ENCODE results near the gene TOGARAM1. TPM values are rescaled to one million over a fixed set of nuclear protein-coding genes. Genes with fewer than 3 reads are reported as not detected.
A peak's percentile ranks its signal among the peaks of the same experiment; 100 is the strongest.
"Not testable (repeated sequence)": the region's sequence is repeated elsewhere in the genome, so short reads cannot be mapped to it uniquely, and the experiment has no call there.

Gene TOGARAM1
- total RNA-seq, 1 donor from 2014 or later, result 33.5 TPM

DNA sequence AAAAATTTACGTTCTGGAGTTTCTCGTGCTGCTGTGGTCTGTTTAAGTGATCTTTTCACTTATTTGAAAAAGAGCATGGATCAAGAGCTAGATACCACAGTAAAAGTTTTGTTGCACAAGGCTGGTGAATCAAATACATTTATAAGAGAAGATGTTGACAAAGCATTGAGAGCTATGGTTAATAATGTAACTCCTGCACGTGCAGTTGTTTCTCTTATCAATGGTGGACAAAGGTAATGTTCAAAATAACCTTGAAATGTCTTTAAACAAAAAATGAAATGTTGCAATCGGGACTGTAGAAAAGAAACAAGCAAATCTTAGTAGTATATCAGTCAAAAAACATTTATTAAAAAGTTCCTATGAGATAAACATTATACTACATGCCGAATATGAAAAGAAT is 82.6 kb downstream of the TOGARAM1 start:
- no peak for DNase-seq (ENCODE audit: low spot score)

DNA sequence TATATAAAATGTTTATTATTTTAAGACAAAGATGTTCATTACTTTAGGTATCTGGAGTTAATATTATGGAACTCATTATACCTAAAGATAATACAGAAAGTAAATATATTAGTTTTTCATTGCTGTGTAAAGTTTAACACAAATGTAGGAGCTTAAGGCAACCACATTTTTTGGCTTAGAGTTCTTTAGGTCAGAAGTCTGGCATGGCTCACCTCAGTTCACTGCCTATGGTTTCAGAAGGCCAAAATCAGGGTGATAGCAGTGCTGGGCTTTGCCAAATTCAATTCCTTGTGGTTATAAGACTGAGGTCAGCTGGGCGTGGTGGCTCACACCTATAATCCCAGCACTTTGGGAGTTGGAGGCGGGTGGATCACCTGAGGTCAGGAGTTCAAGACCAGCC is 86.4 kb downstream of the TOGARAM1 start:
- no peak for DNase-seq (ENCODE audit: low spot score)

DNA sequence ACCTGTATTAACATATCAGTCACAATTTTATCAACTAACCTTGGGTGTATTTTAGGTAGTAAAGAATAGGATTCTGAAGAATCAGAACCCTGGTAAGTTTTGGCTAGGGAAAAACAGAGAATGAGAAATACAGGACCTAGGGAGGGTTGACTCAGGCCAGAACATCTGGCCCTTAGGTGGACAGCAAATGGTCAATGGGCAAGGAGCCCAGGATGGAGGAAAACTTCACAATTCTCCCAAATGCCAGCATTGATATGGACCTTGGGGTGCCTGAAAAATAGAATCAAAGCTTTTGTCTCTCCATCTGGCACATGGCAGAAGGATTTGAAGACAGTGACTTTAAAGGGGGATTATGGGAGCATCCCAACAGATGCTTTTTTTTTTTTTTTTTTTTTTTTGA is 89.2 kb downstream of the TOGARAM1 start:
- DNase-seq (ENCODE audit: low spot score), result no peak

DNA sequence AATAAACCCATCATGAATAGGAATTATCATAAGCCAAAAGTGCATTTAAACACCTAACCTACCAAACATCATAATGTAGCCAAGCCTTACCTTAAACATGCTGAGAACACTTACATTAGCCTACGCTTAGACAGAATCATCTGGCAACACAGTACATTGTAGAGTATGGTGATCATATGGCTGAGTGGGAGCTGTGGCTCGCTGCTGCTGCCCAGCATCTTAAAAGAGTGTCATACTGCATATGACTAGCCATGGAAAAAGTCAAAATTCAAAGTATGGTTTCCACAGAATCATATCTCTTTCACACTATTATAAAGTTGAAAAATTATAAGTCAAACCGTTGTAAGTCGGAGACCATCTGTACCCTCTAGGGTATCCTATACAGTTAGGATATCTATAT is 89.9 kb downstream of the TOGARAM1 start:
- DNase-seq (ENCODE audit: low spot score), result no peak

DNA sequence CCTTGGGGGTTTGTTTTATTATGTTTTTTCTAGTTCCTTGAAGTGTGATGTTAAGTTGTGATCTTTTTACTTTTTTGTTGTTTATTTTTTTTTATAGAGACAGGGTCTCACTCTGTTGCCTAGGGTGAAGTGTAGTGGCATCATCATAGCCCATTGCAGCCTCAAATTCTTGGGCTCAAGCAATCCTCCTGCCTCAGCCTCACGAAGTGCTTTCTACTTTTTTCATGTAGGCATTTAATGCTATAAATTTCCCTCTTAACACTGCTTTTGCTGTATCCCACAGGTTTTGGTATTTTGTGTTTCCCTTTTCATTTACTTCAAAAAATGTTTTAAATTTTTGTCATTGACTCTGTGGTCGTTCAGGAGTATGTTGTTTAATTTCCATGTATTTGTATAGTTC is 95.4 kb downstream of the TOGARAM1 start:
- DNase-seq (ENCODE audit: low spot score), result no peak

DNA sequence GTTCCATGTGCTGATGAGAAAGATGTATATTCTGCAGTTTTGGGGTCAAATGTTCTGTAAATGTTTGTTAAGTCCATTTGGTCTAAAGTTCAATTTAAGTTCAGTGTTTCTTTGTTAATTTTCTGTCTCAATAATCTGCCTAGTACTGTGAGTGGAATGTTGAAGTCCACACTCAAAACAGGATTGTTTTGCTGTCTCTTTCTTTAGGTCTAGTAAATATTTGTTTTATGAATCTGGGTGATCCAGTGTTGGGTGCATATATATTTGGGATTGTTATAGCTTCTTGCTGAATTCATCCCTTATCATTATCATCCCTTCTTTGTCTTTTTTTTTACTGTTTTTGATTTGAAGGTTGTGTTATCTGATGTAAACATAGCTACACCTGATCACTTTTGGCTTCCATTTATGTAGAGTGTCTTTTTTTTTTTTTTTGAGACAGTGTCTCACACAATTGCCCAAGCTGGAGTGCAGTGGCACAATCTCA is 95.9 kb downstream of the TOGARAM1 start:
- no peak for DNase-seq (ENCODE audit: low spot score)

DNA sequence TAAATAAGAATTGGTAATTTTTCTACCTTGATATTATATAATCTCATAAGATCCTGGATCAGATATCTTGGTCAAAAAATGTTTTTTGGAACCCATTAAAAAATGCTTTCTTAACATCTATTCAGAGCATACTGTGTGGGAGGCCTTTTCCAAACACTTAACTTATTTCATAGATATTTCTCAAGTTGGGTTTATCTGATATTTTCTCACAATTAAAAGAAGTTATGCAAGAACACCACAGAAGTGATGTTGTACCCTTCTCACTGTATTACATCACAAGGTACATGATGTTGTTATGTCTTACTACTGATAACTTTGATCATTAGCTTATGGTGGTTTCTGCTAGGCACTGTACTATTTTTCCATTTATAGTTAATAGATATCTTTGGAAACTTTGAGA is 98.6 kb downstream of the TOGARAM1 start:
- DNase-seq (ENCODE audit: low spot score), result no peak

DNA sequence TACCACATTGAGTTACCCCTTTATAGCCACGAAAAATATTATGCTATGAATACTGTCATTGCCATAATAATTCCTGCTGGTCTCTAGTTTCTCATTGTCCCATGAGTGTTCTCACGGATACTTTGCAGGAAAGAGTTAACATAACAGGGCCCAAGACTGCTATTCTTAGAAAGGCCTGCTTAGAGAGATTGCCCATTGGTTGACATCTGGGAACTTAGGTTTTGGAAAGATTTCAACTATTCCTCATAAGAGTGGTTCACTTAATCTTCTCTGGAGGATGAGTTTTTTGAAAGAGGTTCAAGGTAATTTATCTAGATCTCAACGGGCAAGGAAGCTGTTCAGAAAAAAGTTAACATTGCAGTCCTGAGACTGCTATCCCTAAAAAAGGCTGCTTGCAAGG is 103.5 kb downstream of the TOGARAM1 start:
- DNase-seq (ENCODE audit: low spot score), result no peak

DNA sequence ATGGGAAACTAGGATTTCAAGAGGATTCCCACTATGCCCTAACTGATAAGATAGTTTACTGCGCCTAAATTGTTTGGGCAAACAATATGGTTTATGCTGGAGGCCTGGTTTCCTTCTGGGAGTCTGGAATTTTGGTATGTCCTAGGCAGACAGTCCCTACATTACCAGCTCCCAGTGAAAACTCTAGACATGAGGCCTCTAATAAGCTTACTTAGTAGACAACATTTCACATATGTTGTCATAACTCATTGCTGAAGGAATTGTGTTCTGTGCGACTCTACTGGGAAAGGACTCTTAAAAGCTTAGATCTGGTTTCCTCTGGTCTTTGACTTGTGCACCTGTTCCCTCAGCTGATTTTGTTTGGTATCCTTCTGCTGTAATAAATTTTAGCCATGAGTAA is 104.0 kb downstream of the TOGARAM1 start:
- no peak for DNase-seq (ENCODE audit: low spot score)

DNA sequence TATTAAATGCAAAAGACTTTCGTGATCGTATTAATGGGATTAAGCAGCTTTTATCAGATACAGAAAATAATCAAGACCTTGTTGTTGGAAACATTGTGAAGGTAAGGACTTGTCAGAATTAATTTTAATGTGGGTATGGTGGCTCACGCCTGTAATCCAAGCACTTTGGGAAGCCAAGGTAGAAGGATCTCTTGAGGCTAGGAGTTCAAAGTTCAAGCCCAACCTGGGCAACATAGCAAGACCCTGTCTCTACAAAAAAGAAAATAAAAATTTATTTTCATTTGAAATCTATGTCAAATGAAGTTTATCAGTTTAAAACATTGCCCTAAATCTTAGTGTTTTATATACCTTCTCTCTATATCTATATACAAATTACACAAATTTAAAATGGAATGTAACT is 104.7 kb downstream of the TOGARAM1 start:
- no peak for DNase-seq (ENCODE audit: low spot score)

DNA sequence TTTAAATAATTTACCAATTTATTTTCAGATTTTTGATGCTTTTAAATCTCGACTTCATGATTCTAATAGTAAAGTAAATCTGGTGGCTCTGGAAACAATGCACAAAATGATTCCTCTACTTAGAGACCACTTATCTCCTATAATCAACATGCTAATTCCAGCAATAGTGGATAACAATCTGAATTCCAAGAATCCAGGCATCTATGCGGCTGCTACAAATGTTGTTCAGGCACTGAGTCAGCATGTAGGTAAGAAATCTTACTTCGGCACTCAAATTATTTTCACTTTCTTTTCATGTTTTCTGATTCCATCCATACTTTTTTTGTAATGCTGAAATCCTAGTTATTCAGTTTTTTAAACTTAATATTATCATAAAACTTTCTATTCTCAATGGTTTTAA is 106.4 kb downstream of the TOGARAM1 start:
- DNase-seq (ENCODE audit: low spot score), result no peak

DNA sequence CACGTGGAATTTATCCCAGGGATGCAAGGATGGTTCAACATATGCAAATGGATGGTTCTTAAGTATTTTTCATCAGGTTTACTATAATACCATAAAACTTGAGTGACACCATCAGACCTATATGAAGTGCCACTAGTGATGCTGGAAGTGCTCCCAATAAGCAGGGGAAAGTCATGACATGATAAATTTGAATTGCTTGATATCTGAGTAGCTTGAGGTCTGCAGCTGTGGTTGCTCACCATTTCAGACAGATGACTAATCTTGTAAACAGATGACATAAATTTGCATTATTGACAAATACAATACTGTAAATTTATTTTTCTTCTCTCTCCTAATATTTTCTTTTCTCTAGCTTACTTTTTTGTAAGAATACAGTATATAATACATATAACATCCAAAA is 108.2 kb downstream of the TOGARAM1 start:
- DNase-seq (ENCODE audit: low spot score), result no peak

DNA sequence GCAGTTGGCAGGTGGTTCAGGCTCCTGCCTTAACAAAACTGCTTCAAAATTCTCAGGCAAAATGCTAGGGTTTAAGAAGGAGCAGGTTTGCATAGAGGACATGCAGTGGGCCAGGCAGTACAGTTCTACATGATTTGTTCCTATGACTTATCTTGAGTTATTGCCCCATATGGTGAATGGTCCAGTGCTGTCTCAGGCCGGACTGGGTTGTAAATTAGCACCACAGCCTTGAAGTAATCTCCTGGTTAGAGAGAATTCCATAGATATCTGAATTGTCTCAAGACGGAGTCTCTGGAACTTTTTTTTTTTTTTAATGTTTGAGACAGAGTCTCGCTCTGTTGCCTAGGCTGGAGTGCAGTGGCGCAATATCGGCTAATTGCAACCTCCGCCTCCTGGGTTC is 110.1 kb downstream of the TOGARAM1 start:
- DNase-seq (ENCODE audit: low spot score), result no peak

DNA sequence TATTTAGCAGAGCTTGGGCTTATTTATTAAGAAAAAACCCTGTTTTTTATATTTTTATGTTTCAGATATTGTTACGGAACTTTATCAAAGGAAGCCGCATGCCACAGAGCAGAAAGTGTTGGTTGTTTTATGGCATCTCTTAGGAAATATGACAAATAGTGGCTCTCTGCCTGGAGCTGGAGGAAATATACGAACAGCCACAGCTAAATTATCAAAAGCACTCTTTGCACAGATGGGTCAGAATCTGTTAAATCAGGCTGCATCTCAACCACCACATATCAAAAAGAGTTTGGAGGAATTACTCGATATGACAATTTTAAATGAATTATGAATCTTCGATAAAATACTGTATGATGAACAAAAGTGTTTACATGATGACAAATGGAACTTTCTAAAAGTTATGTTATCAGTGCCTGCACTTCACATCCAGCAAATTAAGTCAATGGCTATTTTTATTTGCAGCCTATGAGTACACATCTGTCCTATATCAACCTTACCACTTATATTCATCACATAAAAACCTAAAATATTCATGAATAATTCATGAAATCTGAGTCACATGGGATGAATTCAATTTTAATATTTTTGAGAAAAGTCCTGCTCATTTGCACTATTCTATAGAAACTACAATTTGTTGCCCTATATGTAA is 111.4 kb downstream of the TOGARAM1 start:
- no peak for DNase-seq (ENCODE audit: low spot score)

DNA sequence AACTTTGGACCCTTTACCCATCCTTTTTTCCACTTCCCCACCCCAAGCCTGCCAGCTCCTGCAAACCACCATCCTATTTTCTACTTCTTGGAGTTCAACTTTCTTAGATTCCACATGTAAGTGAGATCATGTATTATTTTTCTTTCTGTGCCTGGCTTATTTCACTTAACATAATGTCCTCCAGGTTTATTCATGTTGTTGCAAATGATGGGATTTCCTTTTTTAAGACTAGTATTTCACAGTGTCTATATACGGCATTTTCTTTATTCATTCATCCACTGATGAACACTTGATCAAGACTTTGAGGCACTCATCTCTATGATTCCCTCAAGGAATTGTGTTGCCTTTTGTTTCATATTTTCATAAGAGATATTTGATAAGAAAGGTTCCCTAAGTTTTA is 116.3 kb downstream of the TOGARAM1 start:
- DNase-seq (ENCODE audit: low spot score), result no peak

DNA sequence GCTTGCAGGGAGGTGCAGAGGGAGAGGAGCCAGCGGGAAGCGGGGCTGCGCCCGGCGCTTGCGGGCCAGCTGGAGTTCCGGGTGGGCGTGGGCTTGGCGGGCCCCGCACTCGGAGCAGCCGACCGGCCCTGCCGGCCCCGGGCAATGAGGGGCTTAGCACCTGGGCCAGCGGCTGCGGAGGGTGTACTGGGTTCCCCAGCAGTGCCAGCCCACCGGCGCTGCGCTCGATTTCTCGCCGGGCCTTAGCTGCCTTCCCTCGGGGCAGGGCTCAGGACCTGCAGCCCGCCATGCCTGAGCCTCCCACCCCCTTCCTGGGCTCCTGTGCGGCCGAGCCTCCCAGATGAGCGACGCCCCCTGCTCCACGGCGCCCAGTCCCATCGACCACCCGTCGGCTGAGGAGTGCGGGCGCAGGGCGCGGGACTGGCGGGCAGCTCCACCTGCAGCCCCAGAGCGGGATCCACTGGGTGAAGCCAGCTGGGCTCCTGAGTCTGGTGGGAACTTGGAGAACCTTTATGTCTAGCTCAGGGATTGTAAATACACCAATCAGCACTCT is 118.5 kb downstream of the TOGARAM1 start:
- DNase-seq (ENCODE audit: low spot score), result not testable (repeated sequence)

DNA sequence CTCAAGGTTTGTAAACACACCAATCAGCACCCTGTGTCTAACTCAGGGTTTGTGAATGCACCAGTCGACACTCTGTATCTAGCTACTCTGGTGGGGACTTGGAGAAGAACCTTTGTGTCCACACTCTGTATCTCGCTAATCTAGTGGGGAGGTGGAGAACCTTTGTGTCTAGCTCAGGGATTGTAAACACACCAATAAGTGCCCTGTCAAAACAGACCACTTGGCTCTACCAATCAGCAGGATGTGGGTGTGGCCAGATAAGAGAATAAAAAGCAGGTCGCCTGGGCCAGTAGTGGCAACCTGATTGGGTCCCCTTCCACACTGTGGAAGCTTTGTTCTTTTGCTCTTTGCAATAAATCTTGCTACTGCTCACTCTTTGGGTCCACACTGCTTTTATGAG is 119.1 kb downstream of the TOGARAM1 start:
- not testable (repeated sequence) for DNase-seq (ENCODE audit: low spot score)

DNA sequence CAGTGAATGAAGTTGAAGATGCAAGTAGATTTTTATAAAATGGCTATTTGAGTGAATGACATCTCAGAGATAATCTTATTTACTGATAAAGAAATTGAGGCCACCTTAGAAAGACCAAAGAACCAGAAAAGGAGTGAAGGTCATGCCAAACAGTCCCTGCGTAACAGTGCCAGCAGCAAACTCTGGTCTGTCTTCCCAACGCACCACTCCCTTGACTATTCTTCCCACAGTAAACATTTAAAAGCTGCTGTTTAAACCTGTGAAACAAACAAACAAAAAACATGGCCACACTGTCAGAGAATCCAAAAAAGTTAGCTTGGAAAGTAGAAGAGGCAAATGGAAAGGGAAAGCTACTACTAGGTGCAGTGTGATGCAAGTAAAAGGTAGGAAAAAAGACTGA is 120.4 kb downstream of the TOGARAM1 start:
- no peak for DNase-seq (ENCODE audit: low spot score)

DNA sequence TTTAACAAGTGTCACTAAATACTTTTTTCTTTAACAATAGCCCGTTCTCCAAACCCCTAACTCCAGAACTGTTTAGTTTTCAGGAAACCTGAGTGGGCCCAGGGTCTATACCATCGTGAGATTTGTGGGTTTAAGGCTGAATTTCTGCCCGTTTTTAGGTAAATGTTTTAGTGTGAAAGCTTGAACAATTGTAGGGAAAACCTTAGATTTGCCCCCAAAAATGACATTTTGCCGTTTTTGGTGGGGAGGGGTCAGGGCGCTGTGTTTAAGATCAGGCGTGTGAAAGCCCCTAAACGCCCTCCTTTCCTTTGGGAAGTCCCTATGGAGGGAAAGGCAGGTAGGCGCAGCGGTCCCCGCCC is 121.6 kb downstream of the TOGARAM1 start:
- no peak for DNase-seq (ENCODE audit: low spot score)

DNA sequence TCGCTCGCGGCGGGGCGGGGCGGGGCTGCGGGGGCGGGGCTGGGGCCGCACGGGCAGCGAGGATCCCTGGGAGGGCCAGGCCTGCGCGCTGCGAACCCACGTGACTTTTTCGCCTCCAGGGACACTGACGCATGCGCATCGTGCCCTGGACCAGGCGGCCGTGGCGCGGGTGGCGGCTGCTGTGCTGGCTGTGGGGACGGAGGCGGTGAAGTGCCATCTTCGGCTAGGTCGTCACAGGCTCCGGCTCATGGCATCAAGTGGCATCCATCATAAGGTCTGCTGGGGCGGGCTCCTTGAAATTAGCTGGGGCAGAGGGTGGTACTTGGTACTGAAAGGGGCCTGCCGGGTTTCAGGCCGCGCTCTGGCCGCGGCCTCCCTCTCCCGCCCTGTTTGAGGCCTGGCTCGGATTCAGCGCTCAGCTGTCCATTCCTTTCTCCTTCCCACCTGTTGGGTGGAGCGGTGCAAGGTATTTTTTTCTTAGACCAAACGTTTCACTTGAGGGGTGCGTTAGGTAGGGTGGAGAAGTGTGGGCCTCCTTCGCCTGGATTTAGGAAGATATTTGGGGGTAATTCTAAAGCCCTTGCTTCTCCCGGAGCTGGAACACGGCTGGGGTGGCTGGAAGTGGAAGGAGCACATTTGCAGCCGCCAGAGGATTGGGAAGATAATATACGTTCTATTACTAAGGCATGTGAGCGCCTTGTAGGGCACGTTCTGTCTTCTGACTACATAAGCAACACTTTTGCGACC is 122.2 kb downstream of the TOGARAM1 start, which contains the start of gene PRPF39:
PRPF39 (plus strand) TSS at position 141 of the 747 bp plus-strand sequence. CDS start 11,124 bp downstream, outside the sequence.
- DNase-seq (ENCODE audit: low spot score), result peak; percentile 96

DNA sequence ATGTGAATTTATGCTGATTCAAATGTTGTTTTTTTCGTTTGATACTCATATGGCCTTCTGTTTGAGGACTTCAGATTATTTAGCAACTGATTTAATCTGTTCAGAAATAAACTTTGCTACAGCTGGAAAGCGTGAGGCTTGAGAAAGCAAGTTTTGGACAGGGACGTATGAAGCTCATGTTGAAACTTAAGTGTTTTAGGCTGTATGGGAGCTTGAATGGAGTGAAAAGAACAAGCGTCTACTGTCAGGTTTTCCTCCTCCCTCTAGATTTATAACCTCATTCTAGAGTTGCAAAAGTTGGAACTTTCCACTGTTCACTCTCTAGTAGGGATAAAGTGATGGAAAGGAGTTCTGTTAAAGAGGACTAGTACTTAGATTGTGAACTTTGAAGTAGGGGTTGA is 123.0 kb downstream of the TOGARAM1 start:
- DNase-seq (ENCODE audit: low spot score), result no peak

DNA sequence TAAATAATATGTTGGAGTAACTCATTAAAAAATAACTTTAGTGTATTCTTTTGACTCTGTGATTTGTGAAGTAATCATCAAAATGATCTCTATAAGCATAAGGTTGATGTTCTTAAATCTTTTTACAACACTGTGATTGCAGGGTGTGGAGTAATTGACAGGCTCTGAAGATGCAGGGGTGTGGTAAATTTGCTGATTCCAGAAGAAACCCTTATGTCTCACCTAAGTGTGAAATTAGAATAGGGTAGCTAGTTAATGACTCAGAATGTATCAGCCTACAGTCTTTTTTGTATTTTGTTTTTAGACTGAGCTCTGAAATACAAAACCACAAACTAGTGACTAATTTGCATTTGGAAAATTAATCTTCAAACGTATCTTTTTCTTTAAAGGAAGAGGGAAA is 127.8 kb downstream of the TOGARAM1 start:
- DNase-seq (ENCODE audit: low spot score), result no peak

DNA sequence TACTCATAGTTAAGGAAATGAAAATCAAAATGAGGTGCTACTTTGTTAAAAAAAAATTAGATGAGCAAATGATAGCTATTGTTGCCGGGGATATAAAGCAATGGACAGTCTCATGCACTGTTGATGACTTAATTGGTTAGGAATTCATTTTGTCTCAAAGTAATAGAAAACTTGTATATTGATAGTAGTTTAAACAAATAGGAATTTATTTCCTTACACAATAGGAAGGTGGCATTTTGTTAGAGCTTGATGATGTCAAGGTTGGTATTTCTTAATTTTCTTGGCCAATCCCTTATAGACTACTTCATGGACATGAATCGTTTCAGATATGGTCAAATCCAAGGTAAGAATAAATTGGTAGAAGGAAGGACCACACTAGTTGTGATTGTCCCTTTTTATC is 129.7 kb downstream of the TOGARAM1 start:
- no peak for DNase-seq (ENCODE audit: low spot score)
